Astrocyte (in vitro differentiated cells and primary cell): ENCODE measurements around the gene ID1.

Experiments
- EZH2 ChIP-seq: IDR thresholded peaks from 2 replicates; pipeline ENCODE4 v1.6.1; 2012; ENCODE audit warnings: mild to moderate bottlenecking, low read length, inconsistent platforms; ENCODE audit not compliant: insufficient read depth
- TF ChIP-seq, protein P1 (sequence below): IDR thresholded peaks from 2 replicates; pipeline ENCODE4 v1.5.1; 2011; ENCODE audit warnings: low read depth, mild to moderate bottlenecking, inconsistent platforms, low read length, moderate library complexity; ENCODE audit not compliant: insufficient read depth

- TF ChIP-seq, protein P1, sequence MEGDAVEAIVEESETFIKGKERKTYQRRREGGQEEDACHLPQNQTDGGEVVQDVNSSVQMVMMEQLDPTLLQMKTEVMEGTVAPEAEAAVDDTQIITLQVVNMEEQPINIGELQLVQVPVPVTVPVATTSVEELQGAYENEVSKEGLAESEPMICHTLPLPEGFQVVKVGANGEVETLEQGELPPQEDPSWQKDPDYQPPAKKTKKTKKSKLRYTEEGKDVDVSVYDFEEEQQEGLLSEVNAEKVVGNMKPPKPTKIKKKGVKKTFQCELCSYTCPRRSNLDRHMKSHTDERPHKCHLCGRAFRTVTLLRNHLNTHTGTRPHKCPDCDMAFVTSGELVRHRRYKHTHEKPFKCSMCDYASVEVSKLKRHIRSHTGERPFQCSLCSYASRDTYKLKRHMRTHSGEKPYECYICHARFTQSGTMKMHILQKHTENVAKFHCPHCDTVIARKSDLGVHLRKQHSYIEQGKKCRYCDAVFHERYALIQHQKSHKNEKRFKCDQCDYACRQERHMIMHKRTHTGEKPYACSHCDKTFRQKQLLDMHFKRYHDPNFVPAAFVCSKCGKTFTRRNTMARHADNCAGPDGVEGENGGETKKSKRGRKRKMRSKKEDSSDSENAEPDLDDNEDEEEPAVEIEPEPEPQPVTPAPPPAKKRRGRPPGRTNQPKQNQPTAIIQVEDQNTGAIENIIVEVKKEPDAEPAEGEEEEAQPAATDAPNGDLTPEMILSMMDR: no peak
- TF ChIP-seq EZH2: no peak
Measured at GRCh38 chr20:31605902-31606803, 1.1 kb downstream of the ID1 start.
